GM19467 (cell line): ENCODE measurements around the gene CARD11.
A peak's percentile ranks its signal among the peaks of the same experiment; 100 is the strongest.

Experiments
- ATAC-seq: cut with Tn5 transposase; IDR thresholded peaks from one replicate; pipeline ENCODE4 v1.9.1; 2021; ENCODE audit warnings: mild to moderate bottlenecking, moderate library complexity; ENCODE audit not compliant: unreplicated experiment

CARD11 gene

DNA sequence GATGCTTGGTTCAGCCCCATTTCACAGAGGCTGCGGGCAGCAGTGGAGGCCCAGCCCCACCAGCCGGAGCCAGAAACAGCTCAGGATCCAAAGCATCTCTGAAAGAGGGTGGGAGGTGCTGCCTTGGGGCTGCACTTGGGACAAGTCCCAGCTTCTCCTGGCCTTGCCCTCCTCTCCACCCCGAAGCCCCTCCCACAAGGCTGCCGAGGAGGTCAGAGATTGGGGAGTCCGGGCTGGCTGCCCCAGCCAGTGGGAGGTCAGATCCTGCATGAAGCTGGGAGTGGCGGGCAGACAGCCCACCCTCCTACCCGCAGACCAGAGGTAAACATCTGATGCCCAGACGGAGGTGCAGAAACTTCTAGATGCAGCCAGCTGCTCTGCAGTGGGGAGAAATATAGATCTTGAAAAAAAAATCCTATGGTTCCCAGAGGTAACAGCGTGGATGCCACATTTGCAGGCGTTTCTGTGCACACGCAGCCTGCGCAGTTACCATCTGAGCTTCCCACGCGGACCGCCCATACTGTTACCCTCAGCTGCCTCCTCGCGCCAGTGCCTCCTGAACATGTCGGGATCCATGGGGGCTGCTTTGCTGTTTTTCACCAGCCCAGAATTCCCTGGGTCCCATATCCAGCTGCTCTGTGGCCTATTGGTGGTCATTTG is 162.7 kb downstream of the CARD11 start:
- no peak for ATAC-seq

DNA sequence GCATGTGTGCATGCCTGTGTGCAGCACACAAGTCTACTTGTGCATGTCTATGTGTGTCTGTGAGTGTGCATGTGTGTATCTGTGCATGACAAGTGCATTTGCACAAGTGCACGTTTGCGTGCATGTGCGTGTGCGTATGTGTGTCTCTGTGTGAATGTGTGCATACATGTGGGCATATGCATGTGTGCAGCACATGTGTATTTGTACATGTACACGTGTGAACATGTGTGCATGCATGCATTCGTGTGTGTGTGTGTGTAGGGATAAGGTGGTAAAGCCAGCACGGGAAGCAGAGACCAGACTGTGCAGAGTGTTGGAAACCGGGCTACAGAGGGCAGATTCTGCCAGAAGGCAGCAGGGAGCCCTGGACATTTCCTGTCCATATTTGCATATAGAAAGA is 163.6 kb downstream of the CARD11 start:
- ATAC-seq = no peak

DNA sequence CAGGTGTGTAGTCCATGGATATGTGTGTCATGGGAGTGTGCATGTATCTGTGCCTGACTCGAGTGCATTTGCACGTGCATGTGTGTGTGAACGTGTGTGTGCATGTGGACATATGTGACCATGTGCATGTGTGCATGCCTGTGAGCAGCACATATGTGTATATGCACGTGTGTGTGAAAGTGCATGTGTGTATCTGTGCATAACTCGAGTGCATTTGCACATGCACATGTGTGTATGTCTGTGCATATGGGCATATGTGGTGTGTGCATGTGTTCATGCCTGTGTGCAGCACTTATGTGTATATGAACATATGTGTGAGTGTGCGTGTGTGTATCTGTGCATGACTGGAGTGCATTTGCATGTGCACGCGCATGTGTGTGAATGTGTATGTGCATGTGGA is 164.3 kb downstream of the CARD11 start:
- ATAC-seq = no peak

DNA sequence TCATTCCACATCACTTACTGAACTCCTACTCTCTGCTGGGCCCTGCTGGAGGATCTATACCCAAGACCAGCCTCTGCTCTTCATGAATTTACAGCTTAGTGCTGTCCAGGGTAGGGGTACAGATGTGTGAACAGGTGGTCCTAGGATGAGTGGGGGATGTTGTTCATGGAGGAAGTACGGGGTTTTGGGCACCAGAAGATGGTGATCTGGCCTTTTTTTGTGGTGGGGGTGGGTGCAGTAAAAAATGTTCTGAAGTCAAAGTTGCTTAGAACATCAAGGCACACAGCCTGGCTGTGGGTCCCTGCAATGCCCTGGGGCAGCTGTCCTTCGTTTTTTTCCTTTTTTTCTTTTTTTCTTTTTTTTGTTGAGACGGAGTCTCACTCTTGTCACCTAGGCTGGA is 165.4 kb downstream of the CARD11 start:
- ATAC-seq = no peak

DNA sequence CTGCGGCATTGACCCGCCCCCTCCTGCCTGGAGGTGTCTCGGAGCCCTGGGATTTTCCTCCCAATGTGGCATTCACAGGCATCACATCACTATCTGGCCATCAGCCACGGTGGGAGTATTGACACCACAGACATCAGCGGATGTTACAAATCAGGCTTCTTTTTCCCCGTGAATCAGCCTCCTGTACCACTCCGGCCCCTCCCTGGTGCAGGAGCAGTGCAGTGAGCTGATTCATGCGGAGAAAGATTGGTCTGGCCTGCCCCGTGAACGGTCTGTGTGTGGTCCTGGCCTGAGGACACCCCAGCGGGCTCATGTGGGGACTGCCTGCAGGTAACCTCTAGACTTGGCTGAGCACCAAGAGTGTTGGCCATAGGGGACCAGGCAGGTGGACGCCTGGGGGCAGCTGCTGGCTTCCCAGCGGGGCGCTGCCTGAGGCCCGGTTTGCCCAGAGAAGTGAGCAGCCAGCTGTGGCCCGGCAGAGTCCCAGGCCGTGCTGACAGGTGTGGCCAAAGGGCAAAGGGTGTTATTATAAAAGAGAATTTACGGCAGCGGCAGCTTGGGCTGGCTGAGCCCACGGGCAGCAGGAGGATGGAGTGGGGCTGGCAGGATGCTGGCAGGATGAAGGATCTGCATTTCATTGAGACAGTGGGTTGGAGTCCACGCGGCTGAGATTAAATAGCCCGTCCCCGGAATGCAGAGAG is 167.5 kb downstream of the CARD11 start:
- no peak for ATAC-seq

DNA sequence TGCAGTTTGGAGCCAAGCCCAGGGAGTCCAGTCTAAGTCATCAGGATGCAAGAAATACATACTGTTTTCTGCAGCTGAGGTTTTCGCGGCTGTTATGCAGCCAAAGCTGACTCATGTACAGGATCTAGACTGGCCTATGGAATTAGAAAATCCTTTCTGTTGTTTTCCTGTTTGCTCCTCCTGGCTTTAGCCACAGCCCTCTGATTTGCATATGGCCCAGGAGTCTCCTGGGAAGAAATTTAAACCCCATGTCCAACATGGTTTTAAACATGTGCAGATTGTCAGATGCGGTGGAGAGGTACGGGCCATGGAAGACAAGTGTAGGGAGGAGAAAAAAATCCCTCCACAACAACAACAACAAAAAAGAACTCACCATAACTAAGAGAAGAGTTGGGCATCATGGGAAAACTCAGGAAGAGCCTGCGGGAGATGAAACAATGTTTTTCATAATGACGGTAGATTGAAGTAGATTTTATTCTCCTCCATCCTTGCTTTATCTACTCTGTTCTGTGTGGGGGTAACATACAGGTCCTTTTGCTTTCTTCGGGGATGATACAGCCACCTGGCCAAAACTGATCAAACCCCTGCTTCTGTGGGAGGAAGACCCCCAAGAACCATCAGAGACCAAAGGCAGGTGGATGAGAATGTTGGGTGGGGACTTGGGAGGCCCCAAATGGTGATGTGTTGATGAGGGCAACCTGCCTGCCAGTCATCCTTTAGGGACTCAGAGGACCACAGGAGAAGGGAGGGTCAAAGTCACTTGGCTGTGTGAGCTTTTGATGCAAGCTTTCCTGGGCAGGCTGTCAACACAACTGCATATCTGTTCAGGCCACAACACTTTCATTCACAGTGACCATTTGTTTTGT is 169.7 kb downstream of the CARD11 start:
- no peak for ATAC-seq

DNA sequence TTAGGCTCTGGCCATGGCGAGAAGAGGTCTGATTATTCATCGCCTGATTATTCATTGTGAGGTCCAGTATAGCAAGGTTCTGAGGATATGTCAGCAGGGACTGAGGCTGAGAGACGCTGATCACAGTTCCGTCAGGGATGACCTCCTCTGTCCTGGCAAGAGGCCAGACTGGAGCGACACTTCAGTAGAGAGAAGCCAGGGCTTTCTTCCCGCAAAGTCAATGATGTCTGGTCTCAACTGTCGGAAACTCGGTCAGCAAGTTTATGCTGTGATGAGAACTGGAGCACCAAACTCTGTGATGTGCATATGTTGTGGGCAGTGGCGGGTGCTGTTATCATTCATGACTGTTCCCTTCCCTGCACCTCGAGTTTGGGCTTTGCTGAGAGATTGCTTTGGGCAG is 170.5 kb downstream of the CARD11 start:
- ATAC-seq = no peak

DNA sequence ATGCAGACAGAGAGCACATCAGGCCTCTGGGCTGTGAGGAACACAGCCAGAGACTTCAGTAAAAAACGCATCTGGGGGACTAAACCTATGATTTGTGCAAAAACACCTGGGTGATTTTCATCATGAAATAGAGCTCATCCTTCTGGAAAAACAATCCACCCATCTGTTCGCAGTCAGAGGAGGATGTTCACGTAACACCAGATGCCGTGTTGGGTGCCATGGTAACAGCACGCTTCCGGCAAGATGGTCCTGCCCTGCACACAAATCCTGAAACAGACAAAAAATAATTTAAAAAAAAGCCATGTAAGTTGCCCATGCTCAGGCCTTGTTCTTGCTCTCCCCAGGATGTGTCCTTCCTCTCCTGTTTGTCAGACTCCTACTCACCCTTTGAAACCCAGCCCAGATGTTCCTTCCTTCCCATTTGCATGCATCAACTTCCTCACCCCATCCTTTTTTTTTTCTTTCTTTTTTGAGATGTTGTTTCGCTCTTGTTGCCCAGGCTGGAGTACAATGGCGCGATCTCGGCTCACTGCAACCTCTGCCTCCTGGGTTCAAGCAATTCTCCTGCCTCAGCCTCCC is 171.3 kb downstream of the CARD11 start:
- ATAC-seq = no peak

DNA sequence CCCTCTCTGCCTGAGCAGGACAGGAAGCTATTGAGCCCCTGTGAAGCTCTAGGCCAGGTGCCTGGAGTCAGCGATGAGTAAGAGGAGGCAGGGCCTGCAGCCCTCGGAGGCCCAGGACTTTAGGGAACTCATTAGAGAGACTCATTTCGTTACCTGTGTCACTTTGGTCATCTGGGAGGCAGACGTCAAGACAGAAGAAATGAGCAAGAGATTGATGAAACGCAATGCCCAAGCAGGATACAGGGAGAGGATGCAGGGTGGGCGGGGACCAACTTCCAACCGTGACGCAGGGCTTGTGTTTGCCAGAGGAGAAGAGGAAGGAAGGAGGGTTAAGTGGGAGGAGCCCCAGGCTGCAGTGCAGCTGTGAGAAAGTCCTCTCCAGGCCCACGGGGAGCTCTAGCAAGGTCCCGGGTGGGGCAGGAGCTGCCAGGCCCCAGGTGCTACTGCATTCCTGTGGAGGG is 173.2 kb downstream of the CARD11 start:
- no peak for ATAC-seq

DNA sequence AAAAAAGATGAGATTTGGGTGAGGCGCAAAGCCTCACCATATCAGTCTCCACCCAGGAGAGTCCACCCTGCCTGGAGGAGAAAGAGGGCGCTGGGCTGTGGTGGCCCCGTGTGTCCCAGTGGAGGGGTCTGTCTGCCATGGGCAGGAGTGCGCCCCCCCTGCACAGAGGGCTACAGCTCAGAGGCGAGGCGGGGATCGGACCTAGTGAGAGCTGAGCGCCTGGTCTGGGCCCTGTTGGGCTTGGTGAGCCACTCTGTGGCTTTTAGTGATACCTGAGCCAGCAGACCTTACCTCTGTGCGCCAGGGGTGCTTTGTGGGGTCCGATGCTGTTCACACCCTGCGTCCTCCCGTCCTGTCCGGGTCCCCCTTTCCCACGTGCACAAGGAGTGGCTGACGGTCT is 173.7 kb downstream of the CARD11 start:
- ATAC-seq = no peak

DNA sequence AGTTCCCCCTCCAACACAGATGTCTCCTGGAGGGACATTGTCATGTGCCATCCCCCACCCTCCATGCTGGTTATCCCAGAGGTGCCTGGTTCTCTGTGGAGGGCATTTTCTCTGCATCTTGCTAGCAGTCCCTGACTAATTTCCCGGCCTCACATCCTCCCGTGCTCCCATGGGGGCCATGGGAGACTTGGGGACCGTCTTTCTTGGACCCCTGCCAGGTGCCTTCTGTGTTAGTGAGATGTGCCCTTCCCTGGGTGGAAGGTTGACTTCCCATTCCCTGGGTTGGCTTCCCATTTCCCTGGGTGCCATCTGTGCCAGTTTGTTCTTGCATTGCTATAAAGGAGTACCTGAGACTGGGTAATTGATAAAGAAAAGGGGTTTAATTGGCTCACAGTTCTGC is 177.1 kb downstream of the CARD11 start:
- ATAC-seq = no peak

DNA sequence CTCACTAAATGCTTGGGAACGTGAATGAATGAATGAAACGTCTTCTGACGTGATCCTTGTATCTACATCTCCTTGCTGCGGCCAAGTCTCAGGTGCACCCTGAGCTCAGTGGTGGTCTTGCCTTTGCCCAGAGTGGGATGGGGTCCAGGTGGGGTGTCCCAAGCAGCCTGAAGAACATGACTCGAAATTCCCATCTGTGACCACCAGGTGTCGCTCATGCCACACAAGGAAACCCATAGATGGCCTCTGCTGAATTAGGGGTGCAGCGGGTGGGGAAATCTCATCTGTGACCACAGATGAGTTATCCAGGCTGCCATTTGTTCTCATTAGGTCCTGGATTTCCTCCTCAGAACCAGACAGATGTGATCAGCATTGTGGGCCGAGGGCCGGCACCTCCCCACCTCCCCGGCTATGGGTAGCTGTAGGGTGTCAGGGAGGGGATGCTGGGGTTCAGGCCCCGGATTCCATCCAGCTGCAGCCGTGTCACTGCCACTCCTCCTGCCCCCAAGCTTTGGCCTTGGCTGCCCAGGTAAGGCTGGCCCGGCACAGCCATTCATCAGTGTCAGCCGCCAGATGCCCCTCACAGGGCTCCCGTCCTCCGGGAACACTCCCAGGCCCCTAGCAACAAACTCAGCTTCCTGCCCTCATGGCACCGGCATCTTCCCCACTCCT is 178.5 kb downstream of the CARD11 start:
- ATAC-seq = peak; percentile 43

DNA sequence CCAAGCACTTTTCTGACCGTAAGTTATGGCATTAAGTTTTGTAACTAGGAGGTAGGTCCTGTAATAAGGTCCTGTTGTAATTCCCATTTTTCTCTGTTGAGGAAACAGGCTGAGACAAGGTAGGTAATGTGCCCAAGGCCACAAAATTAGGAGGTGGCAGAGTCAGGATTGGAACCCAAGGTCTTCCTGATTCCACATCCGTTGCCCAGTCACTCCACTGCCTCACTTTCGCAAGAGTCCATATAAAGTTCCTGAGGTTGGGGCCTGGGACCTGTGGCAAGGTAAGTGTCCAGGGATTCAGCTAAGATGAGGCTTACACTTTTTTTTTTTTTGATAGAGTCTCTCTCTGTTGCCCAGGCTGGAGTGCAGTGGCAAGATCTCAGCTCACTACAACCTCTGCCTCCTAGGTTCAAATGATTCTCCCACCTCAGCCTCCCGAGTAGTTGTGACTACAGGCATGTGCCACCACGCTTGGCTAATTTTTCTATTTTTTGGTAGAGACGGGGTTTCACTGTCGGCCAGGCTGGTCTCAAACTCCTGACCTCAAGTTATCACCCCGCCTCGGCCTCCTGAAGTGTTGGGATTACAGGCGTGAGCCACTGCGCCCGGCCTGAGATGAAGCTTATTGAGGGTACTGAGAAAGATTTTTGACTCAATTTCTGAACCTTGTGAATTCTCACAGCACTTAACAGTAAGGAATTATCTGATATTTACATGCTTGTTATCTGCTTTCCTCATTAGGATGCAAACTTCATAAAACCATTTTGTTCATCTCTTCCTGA is 179.3 kb downstream of the CARD11 start:
- ATAC-seq = no peak

DNA sequence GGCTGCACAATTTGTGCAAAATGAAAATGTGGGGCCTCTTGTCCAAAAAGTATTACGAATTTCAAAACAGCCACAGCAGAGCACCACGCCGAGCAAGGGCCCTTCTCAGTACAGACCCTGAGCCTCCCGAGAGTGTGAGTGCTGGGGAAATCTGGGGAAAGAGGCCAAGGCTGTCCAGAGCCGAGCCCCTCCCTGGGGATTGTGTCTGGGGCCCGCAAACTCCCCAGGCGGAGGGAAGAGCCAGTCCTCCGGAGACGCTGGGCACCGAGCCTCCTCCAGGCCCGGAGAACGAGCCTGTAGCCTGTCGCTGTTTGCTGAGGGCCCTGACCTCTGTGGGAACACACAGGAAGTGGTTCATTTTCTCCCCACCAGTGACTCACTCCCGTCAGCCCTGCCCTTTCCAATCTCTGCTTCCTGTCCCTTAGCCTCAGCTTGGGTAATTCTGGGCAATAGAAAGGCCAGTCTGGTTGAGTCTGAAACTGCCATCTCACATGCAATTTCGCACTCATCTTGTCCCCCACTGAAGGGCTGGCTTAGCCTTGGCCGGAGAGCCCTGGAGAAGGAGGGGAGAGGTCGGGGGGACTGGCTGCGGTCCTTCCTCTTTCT is 180.1 kb downstream of the CARD11 start:
- ATAC-seq = peak; percentile 87

DNA sequence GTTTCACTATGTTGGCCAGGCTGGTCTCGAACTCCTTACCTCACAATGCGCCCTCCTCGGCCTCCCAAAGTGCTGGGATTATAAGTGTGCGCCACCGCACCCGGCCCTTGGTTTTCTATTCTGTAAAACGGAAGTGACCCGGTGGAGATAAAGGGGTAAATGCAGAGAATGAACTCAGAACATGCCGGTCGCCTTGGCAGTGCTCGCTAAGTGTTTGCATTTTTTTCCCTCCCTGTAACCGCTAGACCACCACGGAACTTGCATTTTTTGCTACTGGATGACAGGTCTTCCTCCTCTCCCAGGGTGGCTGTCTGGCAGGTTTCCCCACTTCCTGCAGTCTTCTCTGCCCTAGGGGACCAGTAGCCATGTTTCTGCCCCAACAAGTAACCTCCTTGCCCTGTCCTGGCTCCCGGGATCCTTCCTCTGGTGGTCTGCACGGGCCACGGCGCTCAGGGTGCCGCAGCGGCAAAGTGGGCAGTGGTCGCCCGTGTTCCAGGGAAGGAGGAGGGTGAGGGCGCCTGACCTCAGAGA is 180.8 kb downstream of the CARD11 start:
- ATAC-seq = no peak

DNA sequence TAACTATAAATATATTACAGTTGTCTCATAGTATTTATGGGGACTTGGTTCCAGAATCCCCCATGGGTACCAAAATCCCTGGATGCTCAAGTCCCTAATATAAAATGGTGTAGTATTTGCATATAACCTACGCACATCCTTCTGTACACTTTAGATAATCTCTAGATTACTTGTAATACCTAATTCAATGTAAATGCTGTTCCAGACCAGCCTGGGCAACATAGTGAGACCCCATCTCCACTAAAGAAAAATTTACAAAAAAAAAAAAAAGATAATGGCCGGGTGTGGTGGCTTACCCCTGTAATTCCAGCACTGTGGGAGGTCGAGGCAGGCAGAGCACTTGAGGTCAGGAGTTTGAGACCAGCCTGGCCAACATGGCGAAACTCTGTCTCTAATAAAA is 182.2 kb downstream of the CARD11 start:
- ATAC-seq = no peak

DNA sequence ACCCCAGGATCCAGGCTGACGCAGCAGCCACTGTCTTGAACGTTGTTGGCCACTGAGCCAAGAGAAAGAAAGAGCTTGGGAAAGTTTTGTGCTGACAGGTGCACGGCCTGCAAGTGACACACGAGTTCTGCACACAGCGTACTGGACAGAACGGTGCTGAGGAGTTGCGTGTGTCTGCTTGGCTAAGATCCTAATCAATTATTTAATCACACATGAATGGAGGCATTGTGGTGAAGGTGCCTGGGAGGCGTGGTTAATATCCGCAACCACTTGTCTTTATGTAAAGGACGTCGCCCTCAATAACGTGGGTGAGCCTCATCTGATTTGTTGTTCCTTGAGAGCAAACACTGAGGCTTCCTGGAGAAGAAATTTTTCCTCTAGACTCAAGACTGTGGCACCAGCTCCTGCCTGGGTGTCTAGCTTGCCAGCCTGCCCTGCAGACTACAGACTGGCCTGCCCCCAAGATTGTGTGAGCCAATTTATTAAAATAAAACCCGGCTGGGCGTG is 183.0 kb downstream of the CARD11 start:
- ATAC-seq = no peak

DNA sequence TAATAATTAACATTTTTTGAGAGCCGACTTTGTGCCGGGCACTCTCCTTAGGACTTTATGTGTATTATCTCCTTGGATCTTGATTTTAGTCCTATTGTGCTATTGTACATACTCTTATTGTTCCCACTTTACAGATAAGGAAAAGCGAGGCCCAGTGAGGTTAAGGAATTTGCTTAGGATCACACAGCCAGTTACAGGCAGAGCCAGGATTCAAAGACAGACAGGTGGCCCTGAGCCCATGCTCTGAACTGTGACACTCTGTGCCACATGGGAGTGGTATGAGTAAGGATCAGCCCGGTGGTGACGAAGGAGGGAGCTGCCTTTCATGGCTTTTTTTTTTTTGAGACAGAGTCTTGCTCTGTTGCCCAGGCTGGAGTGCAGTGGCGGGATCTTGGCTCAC is 183.7 kb downstream of the CARD11 start:
- no peak for ATAC-seq

DNA sequence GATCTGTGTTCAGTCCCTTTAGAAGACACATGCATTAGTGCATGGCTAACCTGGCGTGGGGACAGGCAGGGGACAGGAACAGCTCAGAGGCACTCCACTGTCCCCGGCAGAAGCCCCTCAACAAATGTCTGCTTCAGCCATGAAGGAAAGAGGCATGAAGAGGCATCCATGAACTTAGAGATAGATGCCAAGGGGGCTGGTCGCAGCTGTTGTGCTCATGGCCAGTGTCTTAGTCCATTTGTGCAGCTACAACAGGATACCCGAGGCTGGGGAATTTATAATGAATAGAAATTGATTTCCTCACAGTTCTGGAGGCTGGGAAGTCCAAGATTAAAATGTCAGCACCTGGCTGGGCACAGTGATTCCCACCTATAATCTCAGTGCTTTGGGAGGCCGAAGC is 185.0 kb downstream of the CARD11 start:
- no peak for ATAC-seq
